ENCODE measurements around the gene SCAF8. TPM values are rescaled to one million over a fixed set of nuclear protein-coding genes. Genes with fewer than 3 reads are reported as not detected.
A peak's percentile ranks its signal among the peaks of the same experiment; 100 is the strongest.

The SCAF8 gene
- total and polyA plus RNA-seq, 2 of the 4 experiments (the other 2 are of a cell fraction) = 16.1 to 23.5 TPM

GRCh38 chr6:154738551-154738961 is 5.3 kb downstream of the SCAF8 start:
- Histone ChIP-seq H2BK120ac (ENCODE audit: low read depth, low read length) (no peak overlapping the region), H3K27ac (ENCODE audit: insufficient read depth, low read length) (no peak overlapping the region), H2AK5ac (ENCODE audit: low read depth, low read length) (no peak overlapping the region), H3K9me3 (ENCODE audit: control insufficient read depth, insufficient read depth, low read length) (no peaks in the 10 kb centered on the region), H3K36me3 (ENCODE audit: control insufficient read depth, insufficient read depth, low read length) (peaks cover 5% of the 10 kb centered on the region; the same call in 1 of the 2 replicates), H4K20me1 (ENCODE audit: insufficient read depth, low read length) (peaks cover 88% of the 10 kb centered on the region), H3K18ac (ENCODE audit: low read depth, low read length) (no peak overlapping the region), H3K9ac (ENCODE audit: low read depth, low read length) (no peak overlapping the region; the same call in 1 of the 2 replicates), H2BK5ac (ENCODE audit: low read depth, low read length, poor library complexity, severe bottlenecking) (no peak overlapping the region), H3K23ac (ENCODE audit: low read depth, low read length) (peak overlapping the region; percentile 3; the same call in 1 of the 2 replicates), H2AFZ (replicated peaks; ENCODE audit: low read length, poor library complexity) (no peak overlapping the region), H3K27me3 (ENCODE audit: control insufficient read depth, insufficient read depth, low read length) (no peaks in the 10 kb centered on the region), H2BK15ac (ENCODE audit: low read depth, low read length) (no peak overlapping the region), H4K91ac (ENCODE audit: insufficient read depth, low read depth, low read length) (no peak overlapping the region), H2BK20ac (ENCODE audit: low read depth, low read length) (no peak overlapping the region), H3K4me2 (ENCODE audit: low read depth, low read length) (no peak overlapping the region), H3K4ac (ENCODE audit: low read depth, low read length) (no peak overlapping the region), H3K56ac (ENCODE audit: extremely low read depth, insufficient read depth, low read length) (no peak overlapping the region), H3K4me1 (ENCODE audit: control insufficient read depth, insufficient read depth, low read length) (no peaks in the 10 kb centered on the region; the same call in 1 of the 2 replicates), H3K9me1 (ENCODE audit: insufficient read depth, low read length) (peaks cover 20% of the 10 kb centered on the region), H3K4me3 (ENCODE audit: insufficient read depth, low read depth, low read length) (no peak overlapping the region), H4K8ac (ENCODE audit: low read depth in 2 of 2, low read length in 2 of 2) (no peak overlapping the region), H3K79me1 (ENCODE audit: low read depth in 1 of 2, low read length in 2 of 2) (peaks cover 2 to 32% of the 10 kb centered on the region in 2 experiments; a peak in 2 of 4 replicates), H2AK9ac (replicated peaks; ENCODE audit: low read depth, low read length, poor library complexity) (no peak overlapping the region), H4K5ac (ENCODE audit: low read depth, low read length) (no peak overlapping the region), H3K14ac (replicated peaks; ENCODE audit: low read depth, low read length) (no peak overlapping the region)
- POLR2A ChIA-PET (ENCODE audit: unreplicated experiment) = no interaction called here
- BruUV-seq (replicated peaks) = no TSS peak
- no CpG with 5 or more reads among the region's 3 CpGs for WGBS, 2 experiments (ENCODE audit: extremely low coverage in 2 of 2, insufficient read length in 1 of 2)
- in situ Hi-C loops (cut with MboI; ENCODE audit: low sequenced_read_pairs) = no loop called here
- CTCF ChIA-PET = interaction anchor here (0.7 to 1.6 kb wide), 2 partner anchors 46 to 50 kb away, joined by 3 read pairs; no protein-coding TSS in a partner anchor
- peak; percentile 16 for DNase-seq
- TF ChIP-seq USF2 (IDR thresholded peaks at IDR 0.05; ENCODE audit: low read depth, low read length) (no peak), POLR2A (IDR thresholded peaks at IDR 0.05; ENCODE audit: low read depth, low read length) (no peak), BHLHE40 (IDR thresholded peaks at IDR 0.05; ENCODE audit: low read depth, low read length) (no peak), MXI1 (IDR thresholded peaks at IDR 0.05; ENCODE audit: borderline replicate concordance, low read depth, low read length) (no peak), CTCF (conservative IDR thresholded peaks at IDR 0.05; ENCODE audit: low read depth, low read length) (no peak), RFX5 (IDR thresholded peaks at IDR 0.05; ENCODE audit: low read depth, low read length) (no peak)
- dilution Hi-C loops (cut with HindIII; ENCODE audit: low sequenced_read_pairs, unreplicated experiment) = no loop called here
- ATAC-seq (ENCODE audit: low read depth) = no peak
- intact Hi-C loops (cut with micrococcal nuclease) = no loop called here
